GM10266 (cell line): ENCODE measurements around the gene MAD1L1.

Source experiments
- DNase-seq: peaks from one replicate; pipeline ENCODE4 v3.0.0; 2012; ENCODE audit errors: extremely low spot score
- CTCF ChIP-seq: IDR thresholded peaks from 2 replicates; pipeline ENCODE4 v1.5.1; 2012; ENCODE audit warnings: mild to moderate bottlenecking, low read depth; ENCODE audit not compliant: control insufficient read depth, insufficient read depth; ENCODE audit errors: missing control alignments

MAD1L1 gene

DNA sequence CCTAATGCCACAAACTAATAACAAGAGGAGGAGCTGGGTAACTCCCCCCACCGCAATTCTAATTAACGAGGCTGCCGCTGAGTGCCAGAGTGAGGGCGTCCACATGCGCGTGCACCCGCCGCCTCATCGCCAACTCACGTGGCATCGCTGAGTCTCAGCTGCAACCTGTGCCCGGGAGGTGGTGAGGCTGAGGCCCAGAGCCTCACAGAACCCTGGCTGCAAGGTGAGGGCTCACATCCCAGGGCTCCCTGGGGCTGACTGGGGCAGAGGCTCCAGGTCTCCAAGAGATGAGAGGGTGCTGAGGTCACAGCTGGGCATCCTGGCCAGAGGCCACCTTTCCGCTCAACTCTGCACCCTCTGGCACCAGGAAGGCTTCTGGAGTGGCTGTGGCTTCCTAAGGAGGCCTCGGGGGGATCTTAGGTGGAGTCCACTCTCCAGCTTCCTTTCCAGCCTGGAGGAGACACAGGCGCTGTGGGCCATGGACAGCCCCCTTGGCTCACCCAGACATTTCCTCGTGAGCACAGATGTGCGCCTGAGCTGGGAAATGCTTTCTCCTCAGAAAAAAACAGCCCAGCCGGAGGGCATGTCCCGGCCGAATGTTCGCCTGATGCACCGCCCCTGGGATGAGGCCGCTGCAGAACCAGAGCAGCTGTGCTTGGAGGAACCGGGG lies 242.6 kb downstream of the MAD1L1 start:
- TF ChIP-seq CTCF = no peak
- no peak for DNase-seq

- no peak for TF ChIP-seq CTCF
- no peak for DNase-seq
Observed at GRCh38 chr7:1989049-1989860, 243.5 kb downstream of the MAD1L1 start.

DNA sequence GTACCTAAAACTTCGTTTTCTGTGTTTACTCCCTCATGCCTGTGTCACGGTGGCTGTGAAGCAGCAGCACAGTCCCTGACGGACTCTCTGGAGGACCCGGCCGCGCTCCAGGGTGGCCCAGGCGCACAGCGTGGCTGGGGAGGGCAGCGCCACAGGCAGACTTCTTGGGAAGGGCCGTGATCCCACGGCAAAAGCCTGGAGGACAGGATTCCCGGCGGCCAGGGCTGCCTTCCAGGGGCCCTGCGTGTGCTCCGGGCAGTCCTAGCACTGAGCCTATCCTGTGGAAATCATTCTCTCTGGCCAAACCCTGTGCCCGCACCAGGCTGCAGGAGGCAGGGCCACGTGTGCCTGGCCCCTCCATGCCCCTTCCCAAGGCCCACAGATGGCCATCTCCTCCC lies 244.2 kb downstream of the MAD1L1 start:
- no peak for TF ChIP-seq CTCF
- no peak for DNase-seq

- DNase-seq = no peak
- TF ChIP-seq CTCF = no peak
Observed at GRCh38 chr7:1987591-1988532, 244.9 kb downstream of the MAD1L1 start.

DNA sequence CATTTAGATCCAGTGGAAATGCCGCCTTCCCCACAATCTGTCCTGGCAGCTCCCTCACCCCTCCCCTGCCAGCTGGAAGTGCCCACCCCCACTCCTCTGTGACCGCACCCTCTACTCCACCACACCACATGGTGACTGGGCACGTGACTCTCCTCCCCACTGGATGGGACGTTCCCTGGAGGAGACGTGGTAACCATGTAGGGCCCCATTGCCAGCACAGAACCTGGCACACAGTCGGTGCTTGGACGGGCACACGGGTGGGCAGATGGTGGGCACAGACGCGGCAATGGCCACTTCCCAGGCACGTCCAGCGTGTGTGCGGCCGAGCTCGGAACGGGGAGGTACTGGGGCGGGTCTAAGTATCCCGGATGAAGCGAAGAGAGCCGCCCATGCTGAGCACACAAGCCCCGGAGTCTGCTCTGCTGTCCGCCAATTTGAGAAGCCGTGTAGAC lies 245.6 kb downstream of the MAD1L1 start:
- no peak for DNase-seq
- no peak for TF ChIP-seq CTCF

- DNase-seq = no peak
- no peak for TF ChIP-seq CTCF
Observed at GRCh38 chr7:1986366-1987083, 246.2 kb downstream of the MAD1L1 start.
